DND-41 (cell line): Measurements from ENCODE around the gene WNT3A.

Source experiments
- CTCF ChIP-seq: IDR thresholded peaks from 2 replicates; pipeline ENCODE4 v1.5.1; 2012; ENCODE audit warnings: borderline replicate concordance, low read length, moderate library complexity, mild to moderate bottlenecking; ENCODE audit not compliant: poor library complexity, severe bottlenecking; ENCODE audit errors: extremely low read depth
- EZH2 ChIP-seq: IDR thresholded peaks from 3 replicates; pipeline ENCODE4 v1.6.1; 2012; ENCODE audit warnings: borderline replicate concordance, low read depth, mild to moderate bottlenecking, moderate library complexity, low read length, inconsistent platforms; ENCODE audit not compliant: severe bottlenecking

DNA sequence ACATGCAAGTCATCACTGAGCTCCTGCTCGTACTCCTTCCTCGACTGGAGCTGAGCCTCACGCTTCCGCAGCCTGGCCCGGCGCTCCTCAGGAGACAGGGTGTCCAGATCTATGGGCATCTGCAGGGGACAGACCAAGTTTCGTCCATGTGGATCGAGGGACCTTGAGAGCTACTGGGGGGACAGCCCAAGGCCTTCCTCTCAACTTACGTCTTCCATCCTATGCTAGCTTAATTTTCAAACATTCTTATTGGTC lies 99.9 kb downstream of the WNT3A start:
- TF ChIP-seq CTCF (no peak), EZH2 (no peak)
